GM23338 (cell line): Measurements from ENCODE around the gene SLC9A8.

Experiments used
- EZH2 ChIP-seq: fragments of 200-600 bp; sonication (generic); IDR thresholded peaks from one replicate; pipeline ENCODE4 v1.8.0; 2017; ENCODE audit warnings: antibody characterized with exemption, mild to moderate bottlenecking, low read depth; ENCODE audit not compliant: unreplicated experiment
- POLR2AphosphoS5 ChIP-seq: IDR thresholded peaks from 2 replicates; pipeline ENCODE4 v1.6.1; 2016; ENCODE audit warnings: antibody characterized with exemption, low read depth
- TF ChIP-seq, protein P1 (sequence below), 2 experiments: fragments of 200-600 bp in 1 of 2; sonication (generic) in 1 of 2; conservative IDR thresholded peaks; 2 replicates each; pipeline versions ENCODE4 v1.5.1 to v1.6.1; 2016 to 2017; ENCODE audit warnings: antibody characterized with exemption in 2 of 2, low read depth in 2 of 2, mild to moderate bottlenecking in 2 of 2, moderate library complexity in 1 of 2
- TF ChIP-seq, protein P2 (sequence below): IDR thresholded peaks from one replicate; pipeline ENCODE4 v1.6.1; 2018; ENCODE audit warnings: antibody characterized with exemption; ENCODE audit not compliant: unreplicated experiment

DNA sequence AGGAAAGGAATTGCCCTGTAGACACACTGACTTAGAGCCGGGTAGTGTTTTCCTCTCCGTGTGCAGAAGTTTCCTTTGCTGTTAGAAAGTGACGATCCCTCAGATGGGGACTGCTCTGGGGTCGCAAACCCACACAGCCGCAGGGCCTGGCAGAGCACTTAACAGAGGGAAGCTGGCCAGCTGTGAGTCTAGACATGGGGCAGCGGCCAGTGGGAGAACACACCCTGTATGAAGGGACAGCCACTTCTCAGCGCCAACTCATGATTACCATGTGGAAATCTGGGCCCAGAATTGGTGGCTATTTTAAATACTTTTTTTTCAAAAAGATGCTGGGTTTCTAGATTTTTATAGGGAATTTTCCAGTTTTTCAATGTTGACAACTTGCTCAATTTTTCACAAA is 39.4 kb downstream of the SLC9A8 start:
- TF ChIP-seq, protein P1, sequence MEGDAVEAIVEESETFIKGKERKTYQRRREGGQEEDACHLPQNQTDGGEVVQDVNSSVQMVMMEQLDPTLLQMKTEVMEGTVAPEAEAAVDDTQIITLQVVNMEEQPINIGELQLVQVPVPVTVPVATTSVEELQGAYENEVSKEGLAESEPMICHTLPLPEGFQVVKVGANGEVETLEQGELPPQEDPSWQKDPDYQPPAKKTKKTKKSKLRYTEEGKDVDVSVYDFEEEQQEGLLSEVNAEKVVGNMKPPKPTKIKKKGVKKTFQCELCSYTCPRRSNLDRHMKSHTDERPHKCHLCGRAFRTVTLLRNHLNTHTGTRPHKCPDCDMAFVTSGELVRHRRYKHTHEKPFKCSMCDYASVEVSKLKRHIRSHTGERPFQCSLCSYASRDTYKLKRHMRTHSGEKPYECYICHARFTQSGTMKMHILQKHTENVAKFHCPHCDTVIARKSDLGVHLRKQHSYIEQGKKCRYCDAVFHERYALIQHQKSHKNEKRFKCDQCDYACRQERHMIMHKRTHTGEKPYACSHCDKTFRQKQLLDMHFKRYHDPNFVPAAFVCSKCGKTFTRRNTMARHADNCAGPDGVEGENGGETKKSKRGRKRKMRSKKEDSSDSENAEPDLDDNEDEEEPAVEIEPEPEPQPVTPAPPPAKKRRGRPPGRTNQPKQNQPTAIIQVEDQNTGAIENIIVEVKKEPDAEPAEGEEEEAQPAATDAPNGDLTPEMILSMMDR (conservative IDR thresholded peaks at IDR 0.05; ENCODE audit: low read depth in 2 of 2): no peak
- TF ChIP-seq, protein P2, sequence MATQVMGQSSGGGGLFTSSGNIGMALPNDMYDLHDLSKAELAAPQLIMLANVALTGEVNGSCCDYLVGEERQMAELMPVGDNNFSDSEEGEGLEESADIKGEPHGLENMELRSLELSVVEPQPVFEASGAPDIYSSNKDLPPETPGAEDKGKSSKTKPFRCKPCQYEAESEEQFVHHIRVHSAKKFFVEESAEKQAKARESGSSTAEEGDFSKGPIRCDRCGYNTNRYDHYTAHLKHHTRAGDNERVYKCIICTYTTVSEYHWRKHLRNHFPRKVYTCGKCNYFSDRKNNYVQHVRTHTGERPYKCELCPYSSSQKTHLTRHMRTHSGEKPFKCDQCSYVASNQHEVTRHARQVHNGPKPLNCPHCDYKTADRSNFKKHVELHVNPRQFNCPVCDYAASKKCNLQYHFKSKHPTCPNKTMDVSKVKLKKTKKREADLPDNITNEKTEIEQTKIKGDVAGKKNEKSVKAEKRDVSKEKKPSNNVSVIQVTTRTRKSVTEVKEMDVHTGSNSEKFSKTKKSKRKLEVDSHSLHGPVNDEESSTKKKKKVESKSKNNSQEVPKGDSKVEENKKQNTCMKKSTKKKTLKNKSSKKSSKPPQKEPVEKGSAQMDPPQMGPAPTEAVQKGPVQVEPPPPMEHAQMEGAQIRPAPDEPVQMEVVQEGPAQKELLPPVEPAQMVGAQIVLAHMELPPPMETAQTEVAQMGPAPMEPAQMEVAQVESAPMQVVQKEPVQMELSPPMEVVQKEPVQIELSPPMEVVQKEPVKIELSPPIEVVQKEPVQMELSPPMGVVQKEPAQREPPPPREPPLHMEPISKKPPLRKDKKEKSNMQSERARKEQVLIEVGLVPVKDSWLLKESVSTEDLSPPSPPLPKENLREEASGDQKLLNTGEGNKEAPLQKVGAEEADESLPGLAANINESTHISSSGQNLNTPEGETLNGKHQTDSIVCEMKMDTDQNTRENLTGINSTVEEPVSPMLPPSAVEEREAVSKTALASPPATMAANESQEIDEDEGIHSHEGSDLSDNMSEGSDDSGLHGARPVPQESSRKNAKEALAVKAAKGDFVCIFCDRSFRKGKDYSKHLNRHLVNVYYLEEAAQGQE: no peak
- TF ChIP-seq EZH2 (no peak), POLR2AphosphoS5 (no peak)
